ENCODE results near the gene DOK5.

The DOK5 gene

DNA sequence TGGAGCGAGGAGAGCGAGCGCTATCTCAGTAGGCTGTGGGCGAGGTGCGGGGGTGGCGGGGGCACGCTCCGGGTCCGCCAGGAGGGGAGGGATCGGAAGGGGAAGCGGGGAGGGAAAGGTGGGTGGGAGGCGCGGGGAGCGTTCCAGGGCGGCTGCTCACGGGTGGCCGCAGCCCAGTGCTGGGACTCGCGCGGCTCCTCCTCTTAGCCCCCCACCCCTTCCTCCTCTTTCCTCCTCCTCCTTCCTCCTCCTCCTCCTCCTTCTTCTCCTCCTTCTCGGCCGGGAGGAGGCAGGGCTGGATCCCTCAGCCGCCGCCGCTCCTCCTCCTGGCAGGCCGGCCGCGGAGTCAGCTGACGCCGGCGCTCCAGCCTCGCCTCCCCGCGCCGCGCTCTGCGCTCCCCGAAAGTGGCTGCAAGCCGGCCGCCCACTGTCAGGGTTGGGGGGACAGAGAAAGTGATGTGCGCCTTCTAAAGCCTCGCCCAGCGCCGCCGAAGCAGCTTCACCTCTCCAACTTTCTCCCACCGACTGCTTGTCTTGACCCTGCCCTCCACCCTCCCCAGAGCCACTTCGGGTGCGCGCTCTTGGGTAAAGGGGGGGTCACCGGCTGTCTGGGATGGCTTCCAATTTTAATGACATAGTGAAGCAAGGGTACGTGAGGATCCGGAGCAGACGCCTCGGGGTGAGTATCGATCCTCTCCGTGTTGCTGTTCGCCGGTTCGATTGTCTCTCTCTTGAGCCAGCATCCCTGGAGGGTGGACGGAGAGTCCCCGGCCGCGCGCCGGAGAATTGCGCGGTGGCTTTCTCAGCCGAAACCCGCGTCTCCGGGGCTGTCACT, at the start of gene DOK5:
Gene DOK5 (plus strand): TSS at position 260 of the 835 bp plus-strand sequence. CDS start 354 bp downstream, at position 614.
- Histone ChIP-seq H3K9me3 (ENCODE audit: insufficient read depth, low read length) (no peaks in the 10 kb centered on the region), H3K79me2 (ENCODE audit: insufficient read depth, low read length) (no peaks in the 10 kb centered on the region), H3K36me3 (ENCODE audit: low read length) (no peaks in the 10 kb centered on the region), H3F3A (ENCODE audit: insufficient read depth) (no peaks in the 10 kb centered on the region), H4K20me1 (ENCODE audit: low read depth, low read length) (no peaks in the 10 kb centered on the region), H3K27me3 (ENCODE audit: low read length) (no peaks in the 10 kb centered on the region; the same call in 1 of the 2 replicates), H3K9me2 (replicated peaks; ENCODE audit: insufficient read depth, low read length) (no peaks in the 10 kb centered on the region), H3K4me3 (ENCODE audit: insufficient read depth, low read length, poor library complexity, severe bottlenecking) (no peak within 1 kb of the TSS), H2AFZ (ENCODE audit: low read depth, low read length, severe bottlenecking) (no peak within 1 kb of the TSS), H3K9ac (ENCODE audit: low read length) (no peak within 1 kb of the TSS), H3K4me2 (ENCODE audit: low read depth, low read length, poor library complexity, severe bottlenecking) (no peak within 1 kb of the TSS), H3K27ac (ENCODE audit: low read depth, low read length) (no peak within 1 kb of the TSS)
- TF ChIP-seq, protein P1, sequence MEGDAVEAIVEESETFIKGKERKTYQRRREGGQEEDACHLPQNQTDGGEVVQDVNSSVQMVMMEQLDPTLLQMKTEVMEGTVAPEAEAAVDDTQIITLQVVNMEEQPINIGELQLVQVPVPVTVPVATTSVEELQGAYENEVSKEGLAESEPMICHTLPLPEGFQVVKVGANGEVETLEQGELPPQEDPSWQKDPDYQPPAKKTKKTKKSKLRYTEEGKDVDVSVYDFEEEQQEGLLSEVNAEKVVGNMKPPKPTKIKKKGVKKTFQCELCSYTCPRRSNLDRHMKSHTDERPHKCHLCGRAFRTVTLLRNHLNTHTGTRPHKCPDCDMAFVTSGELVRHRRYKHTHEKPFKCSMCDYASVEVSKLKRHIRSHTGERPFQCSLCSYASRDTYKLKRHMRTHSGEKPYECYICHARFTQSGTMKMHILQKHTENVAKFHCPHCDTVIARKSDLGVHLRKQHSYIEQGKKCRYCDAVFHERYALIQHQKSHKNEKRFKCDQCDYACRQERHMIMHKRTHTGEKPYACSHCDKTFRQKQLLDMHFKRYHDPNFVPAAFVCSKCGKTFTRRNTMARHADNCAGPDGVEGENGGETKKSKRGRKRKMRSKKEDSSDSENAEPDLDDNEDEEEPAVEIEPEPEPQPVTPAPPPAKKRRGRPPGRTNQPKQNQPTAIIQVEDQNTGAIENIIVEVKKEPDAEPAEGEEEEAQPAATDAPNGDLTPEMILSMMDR (IDR thresholded peaks at IDR 0.05; ENCODE audit: insufficient read depth, low read length, poor library complexity, severe bottlenecking) = no peak
- TF ChIP-seq EZH2phosphoT487 (conservative IDR thresholded peaks at IDR 0.05; ENCODE audit: low read length) = no peak

DNA sequence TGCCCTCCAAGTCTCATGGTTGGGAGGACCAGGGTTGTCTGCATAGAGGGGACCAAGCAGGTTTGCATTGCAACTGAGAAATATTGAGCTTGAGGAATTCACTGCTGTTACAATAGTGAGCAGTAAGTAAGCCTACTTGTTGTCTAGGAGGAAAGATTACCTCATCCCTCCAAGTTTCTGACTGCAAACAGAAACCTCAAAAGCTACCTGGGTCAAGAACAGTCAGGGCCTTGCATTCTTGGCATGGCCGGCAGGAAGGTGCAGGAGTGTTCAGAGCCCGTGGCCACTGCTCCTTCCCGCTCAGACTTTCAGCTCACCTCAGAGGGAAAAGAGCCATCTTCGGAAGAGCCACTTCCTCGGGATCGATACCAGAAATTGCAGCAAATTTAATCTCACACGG, 46.0 kb upstream of the DOK5 start:
- no peak overlapping the region for H3K27ac ChIP-seq (ENCODE audit: low read depth, low read length)
- H3K36me3 ChIP-seq (ENCODE audit: low read length) = no peaks in the 10 kb centered on the region
- H3K9me3 ChIP-seq (ENCODE audit: insufficient read depth, low read length) = peaks cover 6% of the 10 kb centered on the region; the same call in 1 of the 2 replicates
- TF ChIP-seq, protein P1 (IDR thresholded peaks at IDR 0.05; ENCODE audit: insufficient read depth, low read length, poor library complexity, severe bottlenecking) = no peak
- no peak for TF ChIP-seq EZH2phosphoT487 (conservative IDR thresholded peaks at IDR 0.05; ENCODE audit: low read length)
- no peaks in the 10 kb centered on the region for H3K27me3 ChIP-seq (ENCODE audit: low read length)
- no peak overlapping the region for H2AFZ ChIP-seq (ENCODE audit: low read depth, low read length, severe bottlenecking)
- no peaks in the 10 kb centered on the region for H3F3A ChIP-seq (ENCODE audit: insufficient read depth)
- H3K79me2 ChIP-seq (ENCODE audit: insufficient read depth, low read length) = no peaks in the 10 kb centered on the region
- no peaks in the 10 kb centered on the region for H3K9me2 ChIP-seq (replicated peaks; ENCODE audit: insufficient read depth, low read length)
- H4K20me1 ChIP-seq (ENCODE audit: low read depth, low read length) = no peaks in the 10 kb centered on the region
- H3K4me3 ChIP-seq (ENCODE audit: insufficient read depth, low read length, poor library complexity, severe bottlenecking) = no peak overlapping the region
- H3K4me2 ChIP-seq (ENCODE audit: low read depth, low read length, poor library complexity, severe bottlenecking) = no peak overlapping the region
- H3K9ac ChIP-seq (ENCODE audit: low read length) = no peak overlapping the region

DNA sequence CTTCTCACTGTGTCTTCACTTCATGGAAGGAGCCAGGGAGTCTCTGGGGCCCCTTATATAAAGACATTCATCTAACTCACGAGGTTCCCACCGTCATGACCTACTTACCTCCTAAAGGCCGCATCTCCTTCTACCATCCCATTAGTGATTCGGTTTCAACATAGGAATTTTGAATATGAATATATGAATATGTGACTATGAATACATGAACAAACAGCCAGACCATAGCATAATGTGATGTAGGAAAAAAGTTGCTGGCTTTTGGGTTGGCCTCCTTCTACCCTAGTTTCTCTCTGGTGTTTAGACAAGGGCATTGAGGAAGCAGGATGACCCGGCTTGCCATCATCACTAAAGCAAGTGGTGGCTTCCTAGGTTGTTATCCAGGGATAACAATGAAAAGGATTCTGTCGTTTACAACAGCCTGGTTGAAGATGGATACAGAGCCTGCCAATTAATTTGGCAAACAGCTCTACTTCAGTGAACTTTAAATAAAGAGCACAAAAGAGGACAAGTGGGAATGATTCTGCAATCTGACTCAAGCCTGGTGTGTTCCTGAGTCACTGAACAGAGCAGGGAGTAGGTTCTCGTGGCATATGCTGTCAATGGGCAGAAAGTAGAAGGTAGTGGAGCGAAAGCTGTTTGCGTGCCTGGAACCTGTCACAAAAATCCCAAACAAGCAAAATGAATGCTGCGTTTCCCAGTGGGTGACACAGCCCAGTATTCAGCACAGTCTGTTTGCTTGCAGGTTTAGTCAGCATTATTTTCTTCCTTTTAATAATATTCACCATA, 44.0 kb upstream of the DOK5 start:
- Histone ChIP-seq H2AFZ (ENCODE audit: low read depth, low read length, severe bottlenecking) (no peak overlapping the region), H3K4me2 (ENCODE audit: low read depth, low read length, poor library complexity, severe bottlenecking) (no peak overlapping the region), H3F3A (ENCODE audit: insufficient read depth) (no peaks in the 10 kb centered on the region), H3K36me3 (ENCODE audit: low read length) (no peaks in the 10 kb centered on the region), H3K9me3 (ENCODE audit: insufficient read depth, low read length) (no peaks in the 10 kb centered on the region), H3K27me3 (ENCODE audit: low read length) (no peaks in the 10 kb centered on the region), H3K9me2 (replicated peaks; ENCODE audit: insufficient read depth, low read length) (no peaks in the 10 kb centered on the region), H4K20me1 (ENCODE audit: low read depth, low read length) (no peaks in the 10 kb centered on the region), H3K27ac (ENCODE audit: low read depth, low read length) (no peak overlapping the region), H3K79me2 (ENCODE audit: insufficient read depth, low read length) (no peaks in the 10 kb centered on the region), H3K4me3 (ENCODE audit: insufficient read depth, low read length, poor library complexity, severe bottlenecking) (no peak overlapping the region), H3K9ac (ENCODE audit: low read length) (no peak overlapping the region)
- no peak for TF ChIP-seq EZH2phosphoT487 (conservative IDR thresholded peaks at IDR 0.05; ENCODE audit: low read length)
- TF ChIP-seq, protein P1 (IDR thresholded peaks at IDR 0.05; ENCODE audit: insufficient read depth, low read length, poor library complexity, severe bottlenecking) = no peak

Data from SU-DHL-6 (cell line).